GM18505 (cell line): ENCODE data around the gene LAMA3.

Experiments used
- ATAC-seq: cut with Tn5 transposase; IDR thresholded peaks from one replicate; pipeline ENCODE4 v1.9.1; 2021; ENCODE audit not compliant: unreplicated experiment
- POLR2A ChIP-seq: IDR thresholded peaks from 4 replicates; pipeline ENCODE4 v1.6.1; 2011; ENCODE audit warnings: borderline replicate concordance; ENCODE audit not compliant: insufficient read depth, insufficient read length; ENCODE audit errors: extremely low read depth

LAMA3 gene

GRCh38 chr18:24003903-24004640 lies 314.8 kb downstream of the LAMA3 start:
- no peak for ATAC-seq
- TF ChIP-seq POLR2A: no peak
